ENCODE data around the gene DRGX. TPM values are rescaled to one million over a fixed set of nuclear protein-coding genes. Genes with fewer than 3 reads are reported as not detected.

Gene DRGX
- total and polyA plus RNA-seq, 9 donors: not detected

DNA sequence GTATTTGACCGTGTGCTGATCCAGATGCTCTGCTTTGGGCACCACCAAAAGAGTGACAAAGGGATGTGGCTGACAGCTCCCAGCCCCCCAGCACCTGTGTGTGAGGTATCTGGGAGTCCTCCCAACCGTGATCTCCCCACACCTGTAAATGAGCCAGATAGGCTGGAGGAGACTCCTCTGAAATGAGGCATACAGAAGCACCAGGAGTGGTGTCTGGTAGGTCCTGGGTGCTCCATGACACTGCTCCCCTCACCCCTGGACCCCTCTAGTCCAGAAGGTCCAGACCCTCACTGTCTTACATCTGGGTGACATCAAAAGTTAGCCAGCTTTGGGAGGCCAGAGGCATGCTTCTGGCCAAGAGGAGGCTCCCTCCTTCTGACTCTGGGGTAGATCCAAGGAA, 20.0 kb upstream of the DRGX start:
- TF ChIP-seq POLR2A (IDR thresholded peaks at IDR 0.05): no peak
- TF ChIP-seq, protein P1, sequence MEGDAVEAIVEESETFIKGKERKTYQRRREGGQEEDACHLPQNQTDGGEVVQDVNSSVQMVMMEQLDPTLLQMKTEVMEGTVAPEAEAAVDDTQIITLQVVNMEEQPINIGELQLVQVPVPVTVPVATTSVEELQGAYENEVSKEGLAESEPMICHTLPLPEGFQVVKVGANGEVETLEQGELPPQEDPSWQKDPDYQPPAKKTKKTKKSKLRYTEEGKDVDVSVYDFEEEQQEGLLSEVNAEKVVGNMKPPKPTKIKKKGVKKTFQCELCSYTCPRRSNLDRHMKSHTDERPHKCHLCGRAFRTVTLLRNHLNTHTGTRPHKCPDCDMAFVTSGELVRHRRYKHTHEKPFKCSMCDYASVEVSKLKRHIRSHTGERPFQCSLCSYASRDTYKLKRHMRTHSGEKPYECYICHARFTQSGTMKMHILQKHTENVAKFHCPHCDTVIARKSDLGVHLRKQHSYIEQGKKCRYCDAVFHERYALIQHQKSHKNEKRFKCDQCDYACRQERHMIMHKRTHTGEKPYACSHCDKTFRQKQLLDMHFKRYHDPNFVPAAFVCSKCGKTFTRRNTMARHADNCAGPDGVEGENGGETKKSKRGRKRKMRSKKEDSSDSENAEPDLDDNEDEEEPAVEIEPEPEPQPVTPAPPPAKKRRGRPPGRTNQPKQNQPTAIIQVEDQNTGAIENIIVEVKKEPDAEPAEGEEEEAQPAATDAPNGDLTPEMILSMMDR (IDR thresholded peaks at IDR 0.05): no peak
- TF ChIP-seq EP300 (IDR thresholded peaks at IDR 0.05): no peak
- Histone ChIP-seq H3K36me3 (no peaks in the 10 kb centered on the region), H3K9me3 (no peaks in the 10 kb centered on the region), H3K4me1 (ENCODE audit: insufficient read depth) (no peaks in the 10 kb centered on the region), H3K4me3 (no peak overlapping the region), H3K27me3 (no peaks in the 10 kb centered on the region), H3K27ac (no peak overlapping the region)
- WGBS, 3 donors: 64 to 73% (median 71%) methylated on average over 2 of the region's 2 CpGs
- DNase-seq: no peak
- intact Hi-C loops (cut with DNase I): no loop called here

DNA sequence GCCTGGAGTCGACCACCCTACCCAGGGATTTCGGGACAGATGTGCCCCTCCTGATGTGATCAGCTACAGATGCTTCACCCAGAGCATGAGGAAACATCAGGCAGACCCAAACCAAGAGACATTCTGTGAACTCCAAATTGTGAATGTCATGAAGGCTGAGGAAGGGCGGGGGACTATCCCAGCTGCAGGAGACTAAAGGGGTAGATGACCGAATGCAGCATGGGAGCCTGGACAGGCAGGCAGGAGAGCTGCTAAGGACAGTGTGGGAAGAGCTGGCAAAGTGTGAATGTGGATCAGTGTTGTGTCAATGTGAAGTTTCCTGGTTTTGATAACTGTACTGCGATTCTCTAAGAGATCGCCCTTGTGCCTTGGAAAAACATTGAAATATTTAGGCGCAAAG, 19.2 kb upstream of the DRGX start:
- 74 to 86% (median 83%) methylated on average over 7 of the region's 7 CpGs for WGBS, 3 donors
- no peaks in the 10 kb centered on the region for H3K9me3 ChIP-seq
- H3K27ac ChIP-seq: no peak overlapping the region
- H3K4me1 ChIP-seq (ENCODE audit: insufficient read depth): no peaks in the 10 kb centered on the region
- intact Hi-C loops (cut with DNase I): no loop called here
- DNase-seq: no peak
- H3K36me3 ChIP-seq: no peaks in the 10 kb centered on the region
- no peak for TF ChIP-seq POLR2A (IDR thresholded peaks at IDR 0.05)
- no peaks in the 10 kb centered on the region for H3K27me3 ChIP-seq
- no peak overlapping the region for H3K4me3 ChIP-seq

DNA sequence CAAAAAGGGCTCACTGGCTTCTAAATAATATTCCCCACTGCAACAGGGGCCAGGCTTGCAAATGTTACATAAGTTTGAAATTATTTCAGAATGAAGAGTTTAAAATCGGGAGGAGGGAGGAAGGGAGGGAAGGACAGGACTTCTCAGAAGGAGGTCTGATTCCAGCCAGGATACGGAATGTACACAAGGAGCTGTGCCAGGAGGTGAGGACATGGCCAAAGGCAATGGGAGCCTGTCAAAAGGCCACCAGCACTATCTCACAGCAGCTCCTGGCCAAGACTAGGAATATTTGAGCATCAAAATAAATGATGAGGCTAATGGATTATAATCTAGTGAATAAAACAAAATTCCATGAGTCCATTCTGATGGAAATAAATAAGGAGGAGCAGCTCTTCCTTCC, 18.6 kb upstream of the DRGX start:
- Histone ChIP-seq H3K36me3 (no peaks in the 10 kb centered on the region), H3K27ac (no peak overlapping the region), H3K9me3 (no peaks in the 10 kb centered on the region), H3K27me3 (no peaks in the 10 kb centered on the region), H3K4me3 (no peak overlapping the region), H3K4me1 (ENCODE audit: insufficient read depth) (no peaks in the 10 kb centered on the region)
- TF ChIP-seq POLR2A (IDR thresholded peaks at IDR 0.05) (no peak), EP300 (IDR thresholded peaks at IDR 0.05) (no peak)
- TF ChIP-seq, protein P1 (IDR thresholded peaks at IDR 0.05): no peak
- intact Hi-C loops (cut with DNase I): no loop called here
- WGBS, 3 donors: 28 to 49% (median 39%) methylated on average over 2 of the region's 2 CpGs
- no peak for DNase-seq

DNA sequence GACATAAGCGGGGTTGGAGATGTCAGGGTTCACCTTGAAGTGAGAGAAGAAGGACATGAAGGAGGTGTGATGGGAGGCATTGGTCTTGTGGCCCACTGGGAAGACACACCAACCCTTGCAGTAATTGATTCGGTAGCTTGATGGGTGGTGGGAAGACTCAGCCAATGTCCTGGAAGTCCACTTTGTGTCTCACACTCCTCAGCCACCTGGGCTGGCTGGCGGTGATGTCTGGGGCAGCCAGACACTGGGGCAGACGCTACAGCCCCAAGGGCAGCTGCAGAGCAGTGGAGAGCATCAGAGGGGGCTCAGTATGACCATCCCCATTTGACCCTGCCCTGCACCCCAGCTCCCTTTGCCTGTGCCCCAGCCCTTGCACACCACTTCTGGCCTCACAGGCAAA, 16.7 kb upstream of the DRGX start:
- no peaks in the 10 kb centered on the region for H3K27me3 ChIP-seq
- no peaks in the 10 kb centered on the region for H3K36me3 ChIP-seq
- TF ChIP-seq, protein P1 (IDR thresholded peaks at IDR 0.05): no peak
- no peak for TF ChIP-seq EP300 (IDR thresholded peaks at IDR 0.05)
- no peak overlapping the region for H3K4me3 ChIP-seq
- no peaks in the 10 kb centered on the region for H3K9me3 ChIP-seq
- no peak for DNase-seq
- H3K4me1 ChIP-seq (ENCODE audit: insufficient read depth): no peaks in the 10 kb centered on the region
- no peak overlapping the region for H3K27ac ChIP-seq
- WGBS, 3 donors: 87 to 88% (median 88%) methylated on average over 4 of the region's 4 CpGs
- intact Hi-C loops (cut with DNase I): no loop called here

DNA sequence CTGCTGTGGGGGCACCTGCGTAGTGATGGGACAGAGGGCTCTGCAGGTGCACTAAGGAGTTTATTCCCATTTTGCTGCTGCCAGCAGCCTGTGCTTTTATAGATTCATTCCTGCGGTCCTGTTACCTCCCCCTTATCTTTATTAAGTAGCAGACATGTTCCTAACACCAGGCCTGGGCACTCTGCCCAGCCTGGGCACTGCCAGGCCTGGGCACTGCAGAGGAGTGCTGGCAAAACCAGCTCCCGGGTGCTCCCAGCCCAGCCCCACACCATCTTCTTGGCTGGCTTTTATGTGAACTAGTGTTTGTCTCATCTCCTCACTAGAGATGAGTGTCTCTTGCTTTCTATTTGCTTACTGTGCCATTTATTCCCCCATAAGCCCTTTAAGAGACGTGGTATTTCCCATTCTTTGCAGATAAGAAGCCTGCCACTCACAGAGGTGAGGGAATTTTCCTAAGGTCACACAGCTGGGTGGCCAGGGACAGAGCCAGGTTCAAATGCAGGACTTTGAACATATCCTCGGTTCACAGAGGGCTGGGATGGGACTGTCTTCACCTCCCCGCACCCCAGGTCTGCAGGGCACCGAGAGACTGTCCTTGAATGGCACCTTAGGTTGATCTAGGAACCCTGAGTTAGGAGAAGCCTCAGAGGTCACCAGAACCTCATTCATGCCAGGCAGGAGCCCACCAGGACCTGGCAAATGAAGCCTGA, 14.6 kb upstream of the DRGX start:
- H3K27me3 ChIP-seq: no peaks in the 10 kb centered on the region
- intact Hi-C loops (cut with DNase I): no loop called here
- DNase-seq: no peak

More for the DNA sequence above, 14.6 kb upstream of the DRGX start:
- H3K36me3 ChIP-seq: no peaks in the 10 kb centered on the region
- H3K4me3 ChIP-seq: no peak overlapping the region
- no peaks in the 10 kb centered on the region for H3K4me1 ChIP-seq (ENCODE audit: insufficient read depth)
- 53 to 67% (median 66%) methylated on average over 7 of the region's 7 CpGs for WGBS, 3 donors
- TF ChIP-seq, protein P1 (IDR thresholded peaks at IDR 0.05): no peak
- TF ChIP-seq EP300 (IDR thresholded peaks at IDR 0.05): no peak
- TF ChIP-seq POLR2A (IDR thresholded peaks at IDR 0.05): no peak
- H3K9me3 ChIP-seq: no peaks in the 10 kb centered on the region
- no peak overlapping the region for H3K27ac ChIP-seq
